Uterus (tissue), 2 donors: Measurements from ENCODE around the gene XRN1.

ENCODE experiments used
- POLR2A ChIP-seq, 2 donors: fragments of 450-650 bp; IDR thresholded peaks; one replicate each; pipeline ENCODE4 v1.6.1; 2016; ENCODE audit warnings: antibody characterized with exemption in 2 of 2, mild to moderate bottlenecking in 1 of 2, moderate library complexity in 1 of 2
- TF ChIP-seq, protein P1 (sequence below), 4 experiments: fragments of 200-600 bp in 2 of 4; fragments of 450-650 bp in 2 of 4; sonication (generic) in 2 of 4; IDR thresholded peaks; one replicate each; pipeline ENCODE4 v1.5.1; 2016 to 2019; ENCODE audit warnings: antibody characterized with exemption in 4 of 4, mild to moderate bottlenecking in 2 of 4, moderate library complexity in 1 of 4

DNA sequence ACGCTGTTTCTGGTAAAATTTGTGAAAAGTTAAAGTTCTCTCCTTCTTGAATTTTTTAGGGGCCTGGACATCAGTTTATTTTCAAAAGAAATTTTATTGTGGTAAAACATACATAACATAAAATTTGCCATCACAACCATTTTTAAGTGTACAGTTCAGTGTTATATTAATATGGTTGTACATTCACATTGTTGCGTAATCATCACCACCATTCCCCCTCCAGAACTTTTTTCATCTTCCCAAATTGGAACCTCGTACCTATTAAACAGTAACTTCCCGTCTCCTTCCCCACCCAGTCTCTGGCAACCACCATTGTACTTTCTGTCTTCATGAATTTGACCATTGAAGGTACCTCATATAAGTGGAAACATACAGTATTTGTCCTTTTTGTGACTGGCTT lies 23.0 kb upstream of the XRN1 start:
- TF ChIP-seq, protein P1, sequence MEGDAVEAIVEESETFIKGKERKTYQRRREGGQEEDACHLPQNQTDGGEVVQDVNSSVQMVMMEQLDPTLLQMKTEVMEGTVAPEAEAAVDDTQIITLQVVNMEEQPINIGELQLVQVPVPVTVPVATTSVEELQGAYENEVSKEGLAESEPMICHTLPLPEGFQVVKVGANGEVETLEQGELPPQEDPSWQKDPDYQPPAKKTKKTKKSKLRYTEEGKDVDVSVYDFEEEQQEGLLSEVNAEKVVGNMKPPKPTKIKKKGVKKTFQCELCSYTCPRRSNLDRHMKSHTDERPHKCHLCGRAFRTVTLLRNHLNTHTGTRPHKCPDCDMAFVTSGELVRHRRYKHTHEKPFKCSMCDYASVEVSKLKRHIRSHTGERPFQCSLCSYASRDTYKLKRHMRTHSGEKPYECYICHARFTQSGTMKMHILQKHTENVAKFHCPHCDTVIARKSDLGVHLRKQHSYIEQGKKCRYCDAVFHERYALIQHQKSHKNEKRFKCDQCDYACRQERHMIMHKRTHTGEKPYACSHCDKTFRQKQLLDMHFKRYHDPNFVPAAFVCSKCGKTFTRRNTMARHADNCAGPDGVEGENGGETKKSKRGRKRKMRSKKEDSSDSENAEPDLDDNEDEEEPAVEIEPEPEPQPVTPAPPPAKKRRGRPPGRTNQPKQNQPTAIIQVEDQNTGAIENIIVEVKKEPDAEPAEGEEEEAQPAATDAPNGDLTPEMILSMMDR (IDR thresholded peaks at IDR 0.05): no peak
- TF ChIP-seq POLR2A (IDR thresholded peaks at IDR 0.05): no peak
